GM19099 (cell line): ENCODE measurements around the gene PXYLP1.

Experiments used
- POLR2A ChIP-seq: IDR thresholded peaks from 3 replicates; pipeline ENCODE4 v1.6.1; 2011; ENCODE audit warnings: low read depth; ENCODE audit not compliant: insufficient read length; ENCODE audit errors: extremely low read depth

Gene PXYLP1

DNA sequence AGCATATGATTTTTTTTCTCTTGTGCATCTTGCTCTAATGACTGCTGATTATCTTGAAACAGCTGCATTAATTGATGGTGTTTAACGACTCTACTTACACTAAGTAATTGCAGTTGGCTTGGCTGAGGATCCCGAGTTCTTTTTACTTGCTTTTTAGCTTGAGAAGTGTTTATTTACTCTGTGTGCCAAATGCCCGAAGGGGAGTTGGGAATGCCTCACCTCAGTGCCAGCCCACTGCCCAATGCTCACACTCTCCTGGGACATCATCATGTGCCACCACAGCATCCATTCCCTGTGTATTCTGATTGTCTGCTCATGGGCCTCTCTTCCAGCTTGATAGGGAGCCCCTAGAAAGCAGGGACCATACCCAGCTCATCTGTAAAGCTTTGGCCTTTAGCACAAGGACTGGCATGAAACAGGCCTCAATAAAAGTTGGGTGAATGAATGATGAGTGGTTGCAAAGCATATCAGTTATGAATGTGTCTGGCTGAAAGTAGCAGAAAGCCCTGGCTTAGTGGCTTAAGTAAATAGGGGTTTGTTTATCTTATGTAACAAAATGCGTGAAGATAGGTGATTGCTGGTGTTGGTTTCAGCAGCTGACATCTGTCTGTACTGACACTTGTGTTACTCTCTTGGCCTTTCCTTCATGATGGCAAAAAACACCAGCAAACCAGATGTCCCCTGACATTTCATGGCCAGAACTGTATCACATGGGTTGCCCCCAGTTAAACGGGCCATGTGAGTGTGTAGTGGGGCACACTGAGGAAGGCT lies 8.1 kb downstream of the PXYLP1 start:
- no peak for TF ChIP-seq POLR2A

DNA sequence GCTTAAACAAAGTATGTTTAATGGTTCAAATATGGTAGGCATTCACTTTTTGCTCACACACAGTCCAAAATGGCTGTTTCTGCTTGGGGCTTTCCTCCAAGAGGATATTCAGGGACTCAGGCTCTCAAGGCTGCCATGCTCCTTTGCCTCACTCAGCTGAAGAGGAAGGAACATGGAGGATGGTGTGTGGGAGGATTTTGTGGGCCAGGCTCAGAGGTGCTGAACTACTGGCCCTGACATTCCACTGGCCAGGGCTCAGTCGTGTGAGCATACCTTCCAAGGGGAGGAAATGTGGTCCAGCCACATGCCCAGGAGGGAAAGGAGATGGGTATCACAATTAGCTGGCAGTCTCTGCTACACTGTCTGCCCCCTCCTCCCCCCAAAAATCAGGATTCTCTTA lies 8.7 kb downstream of the PXYLP1 start:
- no peak for TF ChIP-seq POLR2A

DNA sequence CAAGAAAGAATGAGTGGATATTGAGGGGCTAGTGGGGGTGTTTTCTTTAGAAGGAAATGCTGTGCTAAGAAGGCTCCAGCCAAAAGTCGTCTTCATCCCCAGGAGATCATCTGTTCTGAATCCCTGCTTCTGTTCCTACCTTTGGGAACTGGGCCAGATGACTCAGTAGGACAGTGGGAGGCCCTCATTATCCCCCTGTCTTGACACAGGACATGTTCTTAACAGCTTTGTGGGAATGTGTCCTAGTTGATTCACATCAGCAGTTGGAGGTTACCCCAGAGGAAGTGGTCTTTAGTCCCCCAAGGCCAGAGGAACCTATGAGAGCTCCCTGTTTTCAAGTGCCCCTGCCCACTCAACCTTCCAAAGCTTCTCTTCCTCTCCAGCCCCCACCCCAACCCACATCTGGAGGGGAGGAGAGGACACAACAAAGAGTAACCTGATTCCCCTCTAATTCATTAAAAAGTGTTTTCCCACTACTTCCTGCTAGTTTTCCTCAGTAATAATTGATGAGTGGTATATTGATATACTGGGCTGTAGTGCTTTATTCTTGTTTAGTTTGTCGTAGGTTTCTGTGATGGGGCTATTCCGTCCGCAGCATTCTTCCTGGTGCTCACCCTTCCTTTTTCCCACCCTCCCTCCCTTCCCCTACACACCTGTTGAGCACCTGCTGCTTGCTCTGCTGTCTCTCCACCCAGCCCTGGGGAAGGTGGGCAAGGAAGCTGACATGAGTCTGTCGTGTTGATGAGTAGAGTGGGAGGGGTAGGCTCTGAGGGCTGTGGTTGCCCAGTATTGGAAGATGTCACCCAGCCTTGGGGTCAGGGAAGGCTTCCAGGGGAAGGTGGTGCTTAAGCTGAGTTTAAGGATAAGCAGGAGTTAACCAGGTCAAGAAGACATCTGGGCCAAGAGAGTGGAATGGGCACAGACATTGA lies 9.3 kb downstream of the PXYLP1 start:
- no peak for TF ChIP-seq POLR2A

DNA sequence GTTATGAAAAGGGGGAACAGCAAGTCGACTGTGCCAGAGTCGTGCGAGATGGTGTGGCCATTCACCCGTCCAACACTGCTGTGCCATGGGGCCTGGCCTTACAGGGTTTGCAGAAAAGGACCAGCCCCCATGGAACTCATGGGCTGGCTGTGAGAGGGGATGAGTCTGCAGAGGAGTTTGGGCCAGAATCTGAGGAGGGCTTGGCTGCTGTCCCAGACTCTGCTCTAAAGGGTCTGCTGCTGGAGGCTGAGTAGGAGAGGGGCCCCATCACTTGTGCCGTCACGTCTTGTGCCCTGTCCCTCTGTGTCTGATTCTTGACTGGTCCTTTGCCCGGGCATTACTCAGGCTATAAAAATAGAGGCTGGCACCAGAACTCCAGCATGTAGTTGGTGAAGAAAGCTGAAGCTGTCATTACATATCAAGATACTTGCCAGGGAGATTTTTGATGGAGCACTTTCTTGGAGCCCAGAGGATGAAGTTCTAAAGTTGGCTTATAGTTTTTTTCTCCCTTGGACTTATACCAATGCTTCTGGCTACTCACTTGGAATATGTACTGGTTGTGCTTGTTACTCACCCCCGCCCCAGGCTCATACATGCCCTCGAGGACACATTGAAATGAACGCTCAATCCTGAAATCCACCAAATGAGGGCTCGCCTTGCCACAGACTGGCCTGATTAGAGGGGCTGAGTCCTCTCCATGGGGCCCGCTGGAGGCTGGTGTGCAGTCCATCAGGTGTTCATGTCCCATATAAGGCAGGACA lies 10.2 kb downstream of the PXYLP1 start:
- TF ChIP-seq POLR2A, result no peak

DNA sequence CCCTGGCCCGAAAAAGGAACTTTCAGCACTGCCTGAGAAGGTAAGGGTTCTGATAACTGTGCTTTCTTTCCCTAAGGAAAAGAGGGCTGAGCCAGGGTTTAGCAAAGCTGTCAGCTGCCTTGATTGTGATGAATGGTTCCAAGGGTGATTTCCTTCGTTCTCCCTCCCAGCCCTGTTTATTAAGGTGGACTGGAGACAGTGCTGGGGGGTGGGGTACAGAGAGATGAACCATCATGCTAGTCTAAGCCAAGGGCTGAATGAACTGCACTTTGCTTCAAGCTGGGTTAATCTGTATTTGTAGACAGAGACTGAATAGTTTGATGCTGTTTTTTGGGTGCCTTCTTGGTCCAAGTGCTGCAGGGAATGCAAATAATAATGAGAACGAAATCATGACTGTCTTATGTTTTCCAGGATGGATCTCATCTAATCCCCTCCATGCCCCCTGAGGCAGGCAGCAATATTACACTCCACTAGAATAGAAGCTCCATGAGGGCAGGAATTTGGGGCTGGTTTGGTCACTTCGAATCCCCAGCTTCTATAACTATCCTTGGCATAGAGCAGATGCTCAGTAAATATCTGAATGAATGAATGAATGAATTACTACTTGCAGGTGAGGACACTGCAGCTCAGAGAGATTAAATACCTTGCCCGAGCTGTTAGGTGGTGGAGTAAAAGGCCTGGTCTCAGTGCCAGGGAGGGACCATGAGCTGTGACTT lies 10.9 kb downstream of the PXYLP1 start:
- TF ChIP-seq POLR2A, result no peak

DNA sequence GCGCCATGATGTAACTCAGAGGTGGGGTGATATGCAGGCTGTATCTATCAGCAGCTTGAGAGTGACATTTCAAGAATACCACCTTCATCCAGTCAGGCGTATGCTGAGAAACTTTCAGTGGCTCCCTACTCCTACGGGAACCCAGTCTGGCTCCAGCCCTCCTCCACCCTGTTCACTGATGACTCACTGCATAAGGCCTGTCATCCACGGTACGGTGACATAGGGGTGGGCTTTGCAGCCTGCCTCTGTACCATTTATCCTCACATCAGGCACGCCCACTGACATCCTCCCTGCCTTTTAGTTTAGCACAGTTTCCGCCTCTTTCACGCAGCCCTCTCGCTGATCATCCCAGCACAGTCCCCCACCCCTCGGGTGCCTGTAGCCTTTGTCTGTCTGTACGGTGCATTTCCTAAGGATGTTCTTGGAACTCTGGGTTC lies 11.7 kb downstream of the PXYLP1 start:
- no peak for TF ChIP-seq POLR2A

DNA sequence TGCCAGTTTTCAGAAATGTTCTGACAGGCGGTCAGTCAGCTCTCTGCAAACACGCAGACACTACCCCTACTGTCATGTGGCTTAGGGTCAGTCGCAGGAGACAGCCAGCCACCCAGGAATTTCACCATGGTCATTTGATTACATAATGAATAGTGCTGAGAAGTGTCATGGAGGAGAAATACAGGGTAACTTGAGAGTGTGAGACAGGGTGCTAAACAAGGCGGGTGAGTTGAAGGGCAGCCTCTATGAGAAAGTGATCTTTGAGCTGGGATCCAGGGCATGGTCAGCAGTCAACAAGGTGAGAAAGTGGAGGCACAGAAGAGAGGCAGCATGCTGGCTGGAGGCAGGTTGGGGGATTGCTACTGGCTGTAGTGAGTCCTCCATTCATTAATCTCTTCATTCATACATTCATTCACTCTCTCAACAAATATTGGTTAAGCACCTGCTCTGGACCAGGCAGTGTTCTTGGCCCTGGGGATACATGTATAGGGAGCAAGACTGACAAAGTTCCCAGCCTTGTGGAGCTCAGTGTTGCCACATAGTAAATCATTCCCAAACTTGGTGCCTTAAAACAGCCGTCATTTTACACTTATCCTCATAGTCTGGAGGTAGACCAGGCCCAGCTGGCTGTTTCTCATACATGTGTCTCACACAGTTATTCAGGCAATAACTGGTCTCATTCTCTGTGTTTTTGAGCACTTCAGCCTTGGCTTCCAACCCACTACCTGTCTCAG lies 14.8 kb downstream of the PXYLP1 start:
- TF ChIP-seq POLR2A, result no peak

DNA sequence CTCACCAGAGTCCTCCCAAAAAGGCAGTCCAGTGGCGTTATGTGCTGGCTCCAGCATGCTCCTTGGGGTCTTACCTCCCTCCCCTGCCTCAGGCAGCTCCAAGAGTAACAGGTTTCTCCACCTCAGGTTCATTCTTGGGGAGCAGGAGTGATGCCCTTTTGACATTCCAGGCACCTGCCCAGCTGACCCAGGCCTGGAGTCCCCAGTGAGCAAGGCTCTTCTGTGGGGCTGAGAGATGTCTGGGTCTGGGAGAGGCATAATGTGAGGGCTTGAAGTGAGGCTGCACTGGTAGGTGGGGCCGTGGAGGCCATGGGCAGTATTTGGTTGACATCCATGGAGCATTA lies 15.3 kb downstream of the PXYLP1 start:
- TF ChIP-seq POLR2A, result no peak

DNA sequence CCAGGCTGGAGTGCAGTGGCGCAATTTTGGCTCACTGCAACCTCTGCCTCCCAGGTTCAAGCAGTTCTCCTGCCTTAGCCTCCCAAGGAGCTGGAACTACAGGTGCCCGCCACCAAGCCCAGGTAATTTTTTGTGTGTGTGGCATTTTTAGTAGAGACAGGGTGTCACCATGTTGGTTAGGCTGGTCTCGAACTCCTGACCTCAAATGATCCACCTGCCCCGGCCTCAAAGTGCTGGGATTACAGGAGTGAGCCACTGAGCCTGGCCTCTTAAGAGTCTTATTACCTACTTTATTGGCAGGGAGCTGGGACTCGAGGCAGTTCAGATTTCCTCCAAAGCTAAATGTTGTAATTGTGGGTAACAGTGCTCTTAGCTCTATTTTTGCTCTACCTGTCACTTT lies 16.4 kb downstream of the PXYLP1 start:
- no peak for TF ChIP-seq POLR2A

DNA sequence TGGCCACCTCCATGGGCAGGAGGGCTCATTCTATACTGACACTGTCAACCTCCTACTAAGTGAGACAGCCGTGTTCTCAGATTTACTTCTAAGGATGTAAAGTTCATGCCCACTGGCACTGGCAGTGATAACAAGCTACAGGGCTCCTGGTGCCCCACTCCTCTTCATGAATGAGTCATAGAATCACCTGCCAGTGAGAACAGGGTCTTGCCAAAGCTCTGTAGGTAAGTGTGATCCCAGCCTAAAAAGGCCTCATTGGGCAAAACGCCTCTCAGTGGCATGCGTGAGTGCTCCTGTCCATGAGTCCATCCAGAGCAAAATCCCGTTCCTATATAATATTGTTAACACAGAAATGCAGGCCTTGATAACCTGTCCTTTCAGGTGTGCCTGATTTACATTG lies 17.4 kb downstream of the PXYLP1 start:
- no peak for TF ChIP-seq POLR2A

DNA sequence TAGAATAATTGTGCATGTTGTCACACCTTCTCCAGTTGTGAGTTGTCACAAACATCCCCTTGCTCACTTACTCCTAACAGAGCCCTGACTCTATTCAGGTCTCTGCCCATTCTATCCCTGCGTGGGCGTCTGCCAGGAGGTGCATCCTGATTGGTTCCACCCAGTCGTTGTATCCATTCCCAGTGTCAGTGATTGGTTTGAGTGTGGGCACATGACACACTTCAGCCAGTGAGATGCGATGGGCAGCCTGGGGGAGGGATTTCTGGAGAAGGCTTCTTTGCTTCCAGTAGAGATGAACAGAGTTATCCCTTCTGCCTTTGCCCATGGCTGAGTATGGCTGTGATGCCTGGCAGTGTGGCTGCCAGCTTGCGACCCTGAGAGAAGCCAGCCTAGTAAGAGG lies 18.7 kb downstream of the PXYLP1 start:
- no peak for TF ChIP-seq POLR2A

DNA sequence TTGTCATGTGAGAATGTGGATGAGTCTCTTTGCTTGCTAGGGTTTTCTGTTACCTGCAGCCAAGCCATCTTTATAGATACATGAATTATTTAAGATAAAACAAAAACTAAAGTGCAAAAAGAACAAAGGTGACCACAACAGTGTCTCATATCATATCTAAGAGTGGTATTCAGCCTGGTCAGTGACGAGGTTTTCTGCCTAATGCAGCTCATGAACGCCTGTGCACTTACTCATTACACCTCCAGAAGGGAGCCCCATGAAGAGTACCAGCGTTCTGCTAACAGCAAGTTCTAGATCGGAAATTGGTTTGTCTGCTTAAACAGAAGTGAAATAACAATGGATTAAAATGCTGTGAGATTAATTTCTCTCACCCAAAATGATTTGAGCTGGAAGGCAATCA lies 19.2 kb downstream of the PXYLP1 start:
- TF ChIP-seq POLR2A, result no peak

DNA sequence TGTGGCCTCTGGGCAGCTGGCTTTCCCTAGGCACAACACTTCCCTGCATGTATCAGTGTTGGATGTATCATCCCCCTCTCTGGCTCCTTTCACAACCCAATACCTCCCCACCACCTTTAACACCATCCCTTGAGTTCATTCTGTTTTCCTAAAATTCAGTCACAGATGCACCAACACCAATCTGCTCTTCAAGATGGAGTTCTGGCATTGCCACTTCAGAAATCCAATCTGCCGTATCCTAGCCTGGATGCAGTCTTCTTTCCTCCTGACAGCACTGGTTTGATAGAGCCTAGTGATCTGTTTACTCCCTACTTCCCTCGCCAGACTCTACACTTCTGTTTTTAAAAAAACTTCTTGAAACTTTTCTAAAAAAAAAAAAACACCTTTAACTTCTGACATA lies 21.7 kb downstream of the PXYLP1 start:
- no peak for TF ChIP-seq POLR2A

DNA sequence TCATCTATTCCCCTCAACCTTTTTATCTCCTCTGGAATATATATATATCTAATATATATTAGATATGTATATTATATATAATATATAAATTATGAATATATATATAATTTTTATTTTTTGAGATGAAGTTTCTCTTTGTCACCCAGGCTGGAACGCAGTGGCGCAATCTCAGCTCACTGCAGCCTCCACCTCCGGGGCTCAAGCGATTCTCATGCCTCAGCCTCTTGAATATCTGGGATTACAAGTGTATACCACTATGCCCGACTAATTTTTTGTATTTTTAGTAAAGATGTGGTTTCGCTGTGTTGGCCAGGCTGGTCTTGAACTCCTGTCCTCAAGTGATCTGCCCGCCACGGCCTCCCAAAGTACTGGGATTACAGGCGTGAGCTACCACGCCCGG lies 22.2 kb downstream of the PXYLP1 start:
- no peak for TF ChIP-seq POLR2A

DNA sequence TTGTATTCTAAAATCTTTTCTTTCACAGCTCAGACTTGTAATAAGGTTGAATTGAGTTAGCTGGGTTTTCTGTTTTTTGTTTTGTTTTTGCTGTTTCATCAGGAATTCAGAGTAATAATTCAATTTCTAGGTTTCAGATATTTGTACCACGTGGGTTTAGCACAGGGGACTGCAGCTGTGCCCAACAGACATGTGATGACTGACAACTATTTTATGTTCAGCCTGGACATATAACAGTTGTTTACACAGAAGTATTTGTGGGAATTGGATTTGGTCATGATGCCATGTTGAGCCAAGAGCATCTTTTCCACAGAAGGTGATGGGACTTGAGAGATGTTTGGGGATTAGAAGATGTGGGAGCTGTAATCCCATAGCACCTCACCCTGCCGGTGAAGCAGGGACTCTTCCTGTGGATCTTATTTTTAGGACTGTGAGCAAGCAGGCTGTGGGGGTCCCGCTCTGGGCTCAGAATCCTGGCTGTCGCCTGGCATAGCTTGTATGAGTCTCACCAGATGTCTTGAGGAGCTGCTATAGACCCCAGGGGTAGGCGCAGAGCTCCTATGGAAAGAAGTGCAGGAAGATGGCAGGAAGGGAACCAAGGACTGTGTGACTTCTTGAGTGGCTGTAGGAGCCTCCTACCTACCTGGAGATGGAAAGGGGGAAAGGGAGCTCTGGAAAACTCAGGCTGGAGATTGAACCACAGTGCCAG lies 23.7 kb downstream of the PXYLP1 start:
- no peak for TF ChIP-seq POLR2A
